Osteoblast (primary cell): ENCODE results near the gene TTPAL. TPM values are rescaled to one million over a fixed set of nuclear protein-coding genes. Genes with fewer than 3 reads are reported as not detected.
A peak's percentile ranks its signal among the peaks of the same experiment; 100 is the strongest.

Experiments
- DNase-seq: peaks from one replicate; pipeline ENCODE4 v3.0.0; 2011; ENCODE audit warnings: low spot score, mixed read lengths; ENCODE audit not compliant: insufficient read length; ENCODE audit errors: missing footprints
- H2AFZ ChIP-seq: 2 replicates; pipeline ENCODE4 v1.6.0; 2011; ENCODE audit warnings: mild to moderate bottlenecking, low read length
- H3K27ac ChIP-seq: 2 replicates; pipeline ENCODE4 v1.5.1; 2011; ENCODE audit warnings: mild to moderate bottlenecking, low read depth, low read length, moderate library complexity
- H3K27me3 ChIP-seq: 2 replicates; pipeline ENCODE4 v1.6.0; 2012; ENCODE audit warnings: mild to moderate bottlenecking, control low read depth, inconsistent platforms, low read length, moderate library complexity; ENCODE audit not compliant: insufficient read depth
- H3K36me3 ChIP-seq: 2 replicates; pipeline ENCODE4 v1.5.1; 2011; ENCODE audit warnings: mild to moderate bottlenecking, low read length, control low read depth, moderate library complexity; ENCODE audit not compliant: insufficient read depth
- H3K4me1 ChIP-seq: 2 replicates; pipeline ENCODE4 v1.5.1; 2011; ENCODE audit warnings: mild to moderate bottlenecking, low read length, control low read depth, moderate library complexity; ENCODE audit not compliant: insufficient read depth
- H3K4me2 ChIP-seq: 2 replicates; pipeline ENCODE4 v1.6.0; 2011; ENCODE audit warnings: mild to moderate bottlenecking, low read length; ENCODE audit not compliant: insufficient read depth
- H3K4me3 ChIP-seq: fragments of 200-600 bp; sonication (generic); 3 replicates; pipeline ENCODE4 v1.5.1; 2012; ENCODE audit warnings: mild to moderate bottlenecking, low read length, inconsistent platforms; ENCODE audit not compliant: insufficient read depth
- H3K79me2 ChIP-seq: 2 replicates; pipeline ENCODE4 v1.6.0; 2012; ENCODE audit warnings: mild to moderate bottlenecking, low read length, control low read depth, inconsistent platforms; ENCODE audit not compliant: insufficient read depth
- H3K9me3 ChIP-seq: 2 replicates; pipeline ENCODE4 v1.5.1; 2011; ENCODE audit warnings: low read depth, low read length, control low read depth
- H4K20me1 ChIP-seq: 2 replicates; pipeline ENCODE4 v1.6.0; 2012; ENCODE audit warnings: mild to moderate bottlenecking, low read length, control low read depth; ENCODE audit not compliant: insufficient read depth
- CTCF ChIP-seq: IDR thresholded peaks from 2 replicates; pipeline ENCODE4 v1.5.1; 2011; ENCODE audit warnings: mild to moderate bottlenecking, low read depth, low read length, moderate library complexity; ENCODE audit errors: extremely low read depth
- total RNA-seq: library from RNA; depleted of rRNA; stranded (reverse); fragments of >200 nt; gene quantifications from 2 replicates; pipeline ENCODE4 v1.2.3, GENCODE V29; 2012

TTPAL gene
- total RNA-seq, 1 donor, result 12.7 TPM

- peaks cover 63% of the 10 kb centered on the region for H3K36me3 ChIP-seq
- peak overlapping the region; percentile 54 for H3K4me2 ChIP-seq
- DNase-seq, result no peak
- no peaks in the 10 kb centered on the region for H3K27me3 ChIP-seq
- H3K9me3 ChIP-seq, result no peaks in the 10 kb centered on the region
- no peak overlapping the region for H2AFZ ChIP-seq
- H3K4me3 ChIP-seq, result no peak overlapping the region
- H3K79me2 ChIP-seq, result peaks cover 21% of the 10 kb centered on the region
- TF ChIP-seq CTCF, result no peak
- H3K27ac ChIP-seq, result peak overlapping the region; percentile 100
- H4K20me1 ChIP-seq, result no peaks in the 10 kb centered on the region
- H3K4me1 ChIP-seq, result peaks cover 66% of the 10 kb centered on the region
These were observed 20.3 kb downstream of the TTPAL start for GRCh38 chr20:44495802-44496481.

GRCh38 chr20:44496976-44497375, 21.3 kb downstream of the TTPAL start:
- TF ChIP-seq CTCF, result no peak
- H3K9me3 ChIP-seq, result no peaks in the 10 kb centered on the region
- H3K4me3 ChIP-seq, result no peak overlapping the region
- peaks cover 66% of the 10 kb centered on the region for H3K4me1 ChIP-seq
- no peaks in the 10 kb centered on the region for H3K27me3 ChIP-seq
- no peaks in the 10 kb centered on the region for H4K20me1 ChIP-seq
- peak overlapping the region; percentile 100 for H3K27ac ChIP-seq
- DNase-seq, result peak; percentile 88
- H3K4me2 ChIP-seq, result peak overlapping the region; percentile 29
- H3K36me3 ChIP-seq, result peaks cover 62% of the 10 kb centered on the region
- H2AFZ ChIP-seq, result no peak overlapping the region
- peaks cover 22% of the 10 kb centered on the region for H3K79me2 ChIP-seq

GRCh38 chr20:44497761-44498160, 22.1 kb downstream of the TTPAL start:
- no peak for TF ChIP-seq CTCF
- Histone ChIP-seq H3K27me3 (no peaks in the 10 kb centered on the region), H4K20me1 (no peaks in the 10 kb centered on the region), H2AFZ (no peak overlapping the region), H3K4me1 (peaks cover 61% of the 10 kb centered on the region), H3K27ac (peak overlapping the region; percentile 100), H3K9me3 (no peaks in the 10 kb centered on the region), H3K4me2 (no peak overlapping the region), H3K79me2 (peaks cover 22% of the 10 kb centered on the region), H3K36me3 (peaks cover 62% of the 10 kb centered on the region), H3K4me3 (no peak overlapping the region)
- no peak for DNase-seq

- H2AFZ ChIP-seq, result no peak overlapping the region
- H3K36me3 ChIP-seq, result peaks cover 70% of the 10 kb centered on the region
- peak overlapping the region; percentile 89 for H3K27ac ChIP-seq
- H3K4me3 ChIP-seq, result no peak overlapping the region
- no peaks in the 10 kb centered on the region for H3K27me3 ChIP-seq
- no peak for DNase-seq
- no peak for TF ChIP-seq CTCF
- H3K4me1 ChIP-seq, result peaks cover 43% of the 10 kb centered on the region
- H3K4me2 ChIP-seq, result no peak overlapping the region
- H3K9me3 ChIP-seq, result no peaks in the 10 kb centered on the region
- peaks cover 25% of the 10 kb centered on the region for H3K79me2 ChIP-seq
- H4K20me1 ChIP-seq, result no peaks in the 10 kb centered on the region
These were observed 24.5 kb downstream of the TTPAL start for GRCh38 chr20:44500221-44500620.
